Thyroid gland (tissue), 4 donors: ENCODE measurements around the gene SMCO3.

Experiments
- CTCF ChIP-seq, 6 experiments: fragments of 200-600 bp in 3 of 6; fragments of 450-650 bp in 3 of 6; sonication (generic) in 3 of 6; IDR thresholded peaks; one replicate each; pipeline ENCODE4 v1.5.1; 2016 to 2019; ENCODE audit warnings: antibody characterized with exemption in 6 of 6, mild to moderate bottlenecking in 2 of 6, inconsistent platforms in 1 of 6, moderate library complexity in 1 of 6
- POLR2A ChIP-seq, 2 donors: fragments of 450-650 bp; IDR thresholded peaks; one replicate each; pipeline ENCODE4 v1.6.1; 2017; ENCODE audit warnings: antibody characterized with exemption in 2 of 2, mild to moderate bottlenecking in 2 of 2, moderate library complexity in 1 of 2

GRCh38 chr12:14784471-14784870 lies 29.5 kb downstream of the SMCO3 start:
- no peak for TF ChIP-seq CTCF (IDR thresholded peaks at IDR 0.05)
- no peak for TF ChIP-seq POLR2A (IDR thresholded peaks at IDR 0.05)
